DND-41 (cell line): ENCODE measurements around the gene ZBTB34.

Experiments
- ATAC-seq: fragments of 200-7000 bp; cut with Tn5 transposase; 3 replicates; pipeline ENCODE4 v1.9.1; 2021; ENCODE audit warnings: low read depth; ENCODE audit not compliant: insufficient read depth
- DNase-seq: peaks from one replicate; pipeline ENCODE4 v3.0.0-alpha.2; 2020
- H2AFZ ChIP-seq: 2 replicates; pipeline ENCODE4 v1.6.0; 2012; ENCODE audit warnings: low read depth, low read length
- H3K27ac ChIP-seq: 2 replicates; pipeline ENCODE4 v1.5.1; 2012; ENCODE audit warnings: low read length, inconsistent platforms
- H3K27me3 ChIP-seq: fragments of 200-600 bp; sonication (generic); 2 replicates; pipeline ENCODE4 v1.6.0; 2012; ENCODE audit warnings: low read length, mild to moderate bottlenecking, inconsistent platforms; ENCODE audit not compliant: insufficient read depth, poor library complexity
- H3K36me3 ChIP-seq: 2 replicates; pipeline ENCODE4 v1.5.1; 2012; ENCODE audit warnings: low read length, inconsistent platforms; ENCODE audit not compliant: insufficient read depth
- H3K4me1 ChIP-seq: 2 replicates; pipeline ENCODE4 v1.5.1; 2012; ENCODE audit warnings: mild to moderate bottlenecking, low read length; ENCODE audit not compliant: insufficient read depth
- H3K4me2 ChIP-seq: 2 replicates; pipeline ENCODE4 v1.6.0; 2012; ENCODE audit warnings: mild to moderate bottlenecking, moderate library complexity, low read length, inconsistent platforms; ENCODE audit not compliant: insufficient read depth
- H3K4me3 ChIP-seq, 2 experiments: fragments of 200-600 bp in 1 of 2; shearing (Covaris generic) in 1 of 2; 2 replicates each; pipeline ENCODE4 v1.5.1; 2012 to 2016; ENCODE audit warnings: inconsistent platforms in 2 of 2, low read length in 2 of 2, mild to moderate bottlenecking in 2 of 2, low read depth in 1 of 2, moderate library complexity in 1 of 2
- H3K79me2 ChIP-seq: 2 replicates; pipeline ENCODE4 v1.6.0; 2012; ENCODE audit warnings: low read length, inconsistent platforms; ENCODE audit not compliant: insufficient read depth
- H3K9ac ChIP-seq: 2 replicates; pipeline ENCODE4 v1.6.0; 2012; ENCODE audit warnings: low read depth, mild to moderate bottlenecking, inconsistent platforms, low read length, moderate library complexity
- H3K9me3 ChIP-seq: 2 replicates; pipeline ENCODE4 v1.5.1; 2012; ENCODE audit warnings: low read length, moderate library complexity, mild to moderate bottlenecking, inconsistent platforms; ENCODE audit not compliant: insufficient read depth, severe bottlenecking
- H4K20me1 ChIP-seq: 2 replicates; pipeline ENCODE4 v1.6.0; 2012; ENCODE audit warnings: low read length; ENCODE audit not compliant: insufficient read depth
- EZH2 ChIP-seq: IDR thresholded peaks from 3 replicates; pipeline ENCODE4 v1.6.1; 2012; ENCODE audit warnings: borderline replicate concordance, low read depth, mild to moderate bottlenecking, moderate library complexity, low read length, inconsistent platforms; ENCODE audit not compliant: severe bottlenecking
- TF ChIP-seq, protein P1 (sequence below): IDR thresholded peaks from 2 replicates; pipeline ENCODE4 v1.5.1; 2012; ENCODE audit warnings: borderline replicate concordance, low read length, moderate library complexity, mild to moderate bottlenecking; ENCODE audit not compliant: poor library complexity, severe bottlenecking; ENCODE audit errors: extremely low read depth

ZBTB34 gene

DNA sequence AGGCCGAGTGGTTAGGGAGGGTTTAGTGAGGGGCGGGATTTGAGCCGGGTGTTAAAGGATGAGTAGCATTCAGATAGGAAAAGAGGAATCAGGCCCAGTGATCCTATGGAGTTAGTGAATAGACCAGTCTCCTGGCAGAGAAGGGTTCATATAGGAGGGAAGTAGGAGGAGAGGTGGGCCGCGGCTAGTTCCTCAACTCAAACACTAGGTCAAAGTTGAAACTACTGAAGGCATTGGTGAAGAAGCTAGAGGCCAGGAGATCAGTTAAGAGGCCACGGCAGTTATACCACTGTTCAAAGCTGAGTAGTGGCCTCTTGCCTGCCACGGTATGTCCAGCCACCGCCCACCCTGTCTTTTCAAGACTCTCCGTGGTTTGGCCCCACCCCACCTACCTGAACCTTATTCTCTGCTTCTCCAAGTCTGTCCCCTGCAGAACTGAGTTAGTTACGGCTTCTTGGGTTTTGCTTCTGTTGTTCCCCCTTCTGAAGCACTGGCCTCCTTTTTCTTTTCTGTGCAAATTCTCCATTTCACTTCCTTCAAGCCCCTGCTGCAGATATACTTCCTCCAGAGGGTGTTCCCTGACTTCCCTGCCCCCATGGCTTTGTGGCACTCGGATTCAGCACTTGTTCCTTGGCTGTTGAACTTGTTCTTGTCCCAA lies 1.8 kb downstream of the ZBTB34 start:
- ATAC-seq (no peak), DNase-seq (no peak)
- Histone ChIP-seq H3K79me2 (peaks cover 47% of the 10 kb centered on the region), H2AFZ (no peak overlapping the region), H3K36me3 (peaks cover 12% of the 10 kb centered on the region), H3K4me1 (peaks cover 28% of the 10 kb centered on the region), H3K4me2 (peak overlapping the region; percentile 97), H3K27me3 (peaks cover 6% of the 10 kb centered on the region), H4K20me1 (peaks cover 6% of the 10 kb centered on the region; the same call in 1 of the 2 replicates), H3K9me3 (no peaks in the 10 kb centered on the region), H3K4me3 (peak overlapping the region in 1 of 2 experiments; percentile 92; a peak in 2 of 4 replicates), H3K27ac (no peak overlapping the region), H3K9ac (peak overlapping the region; percentile 77)
- TF ChIP-seq, protein P1, sequence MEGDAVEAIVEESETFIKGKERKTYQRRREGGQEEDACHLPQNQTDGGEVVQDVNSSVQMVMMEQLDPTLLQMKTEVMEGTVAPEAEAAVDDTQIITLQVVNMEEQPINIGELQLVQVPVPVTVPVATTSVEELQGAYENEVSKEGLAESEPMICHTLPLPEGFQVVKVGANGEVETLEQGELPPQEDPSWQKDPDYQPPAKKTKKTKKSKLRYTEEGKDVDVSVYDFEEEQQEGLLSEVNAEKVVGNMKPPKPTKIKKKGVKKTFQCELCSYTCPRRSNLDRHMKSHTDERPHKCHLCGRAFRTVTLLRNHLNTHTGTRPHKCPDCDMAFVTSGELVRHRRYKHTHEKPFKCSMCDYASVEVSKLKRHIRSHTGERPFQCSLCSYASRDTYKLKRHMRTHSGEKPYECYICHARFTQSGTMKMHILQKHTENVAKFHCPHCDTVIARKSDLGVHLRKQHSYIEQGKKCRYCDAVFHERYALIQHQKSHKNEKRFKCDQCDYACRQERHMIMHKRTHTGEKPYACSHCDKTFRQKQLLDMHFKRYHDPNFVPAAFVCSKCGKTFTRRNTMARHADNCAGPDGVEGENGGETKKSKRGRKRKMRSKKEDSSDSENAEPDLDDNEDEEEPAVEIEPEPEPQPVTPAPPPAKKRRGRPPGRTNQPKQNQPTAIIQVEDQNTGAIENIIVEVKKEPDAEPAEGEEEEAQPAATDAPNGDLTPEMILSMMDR, result no peak
- TF ChIP-seq EZH2, result no peak

DNA sequence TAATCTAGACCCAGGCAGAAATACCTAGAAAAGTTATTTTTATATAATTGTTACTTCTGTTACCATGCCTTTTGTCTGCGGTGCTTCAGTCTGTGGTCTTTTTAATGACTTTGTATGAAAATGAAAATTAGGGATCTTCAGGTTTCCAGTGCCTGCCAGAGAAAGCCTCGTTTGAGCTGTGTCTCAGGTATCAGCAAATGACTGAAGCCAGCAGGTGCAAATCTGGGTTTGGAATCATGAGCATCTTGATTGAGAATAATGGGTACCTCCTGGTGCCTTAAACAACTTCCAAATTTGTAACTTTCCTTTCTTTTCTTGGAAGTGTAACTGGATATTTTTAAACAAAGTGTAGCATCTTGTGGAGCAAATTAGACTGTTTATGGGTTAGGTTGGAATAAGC lies 4.3 kb downstream of the ZBTB34 start:
- H3K4me2 ChIP-seq, result no peak overlapping the region
- H3K9ac ChIP-seq, result no peak overlapping the region
- no peak overlapping the region for H3K27ac ChIP-seq
- no peak for TF ChIP-seq EZH2
- TF ChIP-seq, protein P1, result no peak
- no peaks in the 10 kb centered on the region for H3K27me3 ChIP-seq
- peaks cover 19% of the 10 kb centered on the region for H3K36me3 ChIP-seq
- H4K20me1 ChIP-seq, result peaks cover 23% of the 10 kb centered on the region
- H3K4me3 ChIP-seq, result no peak overlapping the region
- peaks cover 68% of the 10 kb centered on the region for H3K79me2 ChIP-seq
- no peak overlapping the region for H2AFZ ChIP-seq
- DNase-seq (no peak), ATAC-seq (no peak)
- H3K4me1 ChIP-seq, result peaks cover 24% of the 10 kb centered on the region
- H3K9me3 ChIP-seq, result no peaks in the 10 kb centered on the region

DNA sequence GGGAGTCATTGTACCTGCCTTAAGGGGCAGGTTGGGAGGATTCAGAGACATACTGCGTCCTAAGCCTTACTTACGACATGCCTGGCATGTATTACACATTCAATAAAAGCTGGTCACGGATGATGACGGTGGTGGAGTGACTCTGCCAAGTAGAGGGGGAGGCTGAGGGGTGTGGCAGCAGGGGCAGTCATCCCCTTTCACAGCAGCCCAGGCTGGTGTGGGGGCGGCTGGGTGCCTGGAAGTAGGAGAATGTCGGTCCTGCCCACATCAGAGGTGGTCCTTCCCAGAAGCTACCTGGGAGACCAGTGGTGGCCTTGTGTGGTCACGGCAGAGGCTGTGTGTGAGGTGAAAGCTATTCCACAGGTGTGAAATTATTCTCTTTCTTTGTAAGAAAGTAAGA lies 8.9 kb downstream of the ZBTB34 start:
- H3K9me3 ChIP-seq, result no peaks in the 10 kb centered on the region
- no peak overlapping the region for H2AFZ ChIP-seq
- ATAC-seq (no peak), DNase-seq (no peak)
- H3K9ac ChIP-seq, result no peak overlapping the region
- H3K4me1 ChIP-seq, result no peaks in the 10 kb centered on the region
- peaks cover 13% of the 10 kb centered on the region for H3K36me3 ChIP-seq
- H3K79me2 ChIP-seq, result peaks cover 38% of the 10 kb centered on the region
- H3K4me2 ChIP-seq, result no peak overlapping the region
- no peaks in the 10 kb centered on the region for H3K27me3 ChIP-seq
- H4K20me1 ChIP-seq, result peaks cover 23% of the 10 kb centered on the region
- H3K27ac ChIP-seq, result no peak overlapping the region
- no peak overlapping the region for H3K4me3 ChIP-seq
- no peak for TF ChIP-seq EZH2
- TF ChIP-seq, protein P1, result no peak

DNA sequence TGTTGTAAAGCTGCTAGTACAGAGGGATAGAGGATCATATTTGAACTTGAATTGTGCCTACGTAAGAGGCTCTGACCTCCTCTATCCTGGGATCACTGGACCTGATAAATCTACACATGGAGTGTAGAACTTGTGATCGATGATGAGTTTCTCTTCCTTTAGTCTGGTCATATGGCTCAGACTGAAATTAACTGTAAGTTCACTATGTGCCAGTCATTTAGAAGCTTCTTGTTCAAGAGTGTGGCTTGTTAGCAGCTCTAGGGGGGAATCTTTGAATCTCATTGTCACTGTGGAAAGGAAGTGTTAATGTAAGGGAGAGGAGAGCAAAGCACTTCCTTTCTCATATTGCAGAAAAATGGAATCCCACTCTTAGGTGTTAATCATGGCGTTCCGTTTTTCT lies 12.1 kb downstream of the ZBTB34 start:
- no peak overlapping the region for H3K9ac ChIP-seq
- DNase-seq (no peak), ATAC-seq (no peak)
- no peaks in the 10 kb centered on the region for H3K4me1 ChIP-seq
- H4K20me1 ChIP-seq, result peaks cover 23% of the 10 kb centered on the region
- H3K4me2 ChIP-seq, result no peak overlapping the region
- peaks cover 7% of the 10 kb centered on the region for H3K36me3 ChIP-seq
- H3K27me3 ChIP-seq, result no peaks in the 10 kb centered on the region
- no peak overlapping the region for H3K4me3 ChIP-seq
- TF ChIP-seq, protein P1, result no peak
- no peak for TF ChIP-seq EZH2
- H2AFZ ChIP-seq, result no peak overlapping the region
- no peaks in the 10 kb centered on the region for H3K9me3 ChIP-seq
- H3K79me2 ChIP-seq, result peaks cover 18% of the 10 kb centered on the region
- H3K27ac ChIP-seq, result no peak overlapping the region
